GM18498 (cell line): Measurements from ENCODE around the gene USP40.

Experiments used
- ATAC-seq: cut with Tn5 transposase; IDR thresholded peaks from one replicate; pipeline ENCODE4 v1.9.1; 2021; ENCODE audit warnings: mild to moderate bottlenecking, moderate library complexity; ENCODE audit not compliant: unreplicated experiment

USP40 gene

DNA sequence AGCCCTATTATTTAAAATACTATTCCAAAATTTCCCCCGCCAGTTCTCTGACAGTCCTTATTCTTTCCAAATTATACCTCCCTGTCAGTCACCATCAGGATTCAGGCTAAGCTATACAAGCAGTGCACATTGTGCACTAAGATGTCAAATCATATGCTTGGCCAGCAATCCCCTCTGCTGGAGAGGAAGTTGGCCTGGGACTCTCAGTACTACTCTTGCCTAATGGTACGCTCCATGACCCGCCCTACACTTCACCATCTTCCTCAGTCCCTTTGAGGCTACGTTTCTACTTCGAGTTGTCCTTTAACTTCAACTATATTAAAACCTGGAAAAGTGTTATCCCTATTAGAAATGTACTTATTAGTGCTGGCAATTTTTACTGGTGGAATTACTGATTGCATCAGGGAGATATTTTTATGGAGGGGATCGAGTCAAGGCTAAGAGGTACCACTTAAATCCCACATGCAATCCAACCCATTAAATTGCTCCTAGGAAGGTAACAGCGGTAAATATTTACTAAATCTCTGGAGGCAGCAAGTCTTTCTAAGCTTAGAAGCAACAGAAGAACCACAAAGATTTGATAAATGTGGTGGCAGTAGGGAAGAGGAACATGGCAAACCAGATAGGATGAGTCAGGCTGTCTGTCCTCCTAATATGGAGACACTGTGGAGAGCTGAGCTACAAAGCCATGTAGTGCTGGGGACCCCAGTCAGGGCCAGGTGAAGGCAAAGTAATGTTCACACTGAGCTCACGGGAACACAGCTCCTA lies 2.7 kb downstream of the USP40 start:
- no peak for ATAC-seq

- ATAC-seq, result no peak
Observed at GRCh38 chr2:233556881-233557736, 9.5 kb downstream of the USP40 start.

DNA sequence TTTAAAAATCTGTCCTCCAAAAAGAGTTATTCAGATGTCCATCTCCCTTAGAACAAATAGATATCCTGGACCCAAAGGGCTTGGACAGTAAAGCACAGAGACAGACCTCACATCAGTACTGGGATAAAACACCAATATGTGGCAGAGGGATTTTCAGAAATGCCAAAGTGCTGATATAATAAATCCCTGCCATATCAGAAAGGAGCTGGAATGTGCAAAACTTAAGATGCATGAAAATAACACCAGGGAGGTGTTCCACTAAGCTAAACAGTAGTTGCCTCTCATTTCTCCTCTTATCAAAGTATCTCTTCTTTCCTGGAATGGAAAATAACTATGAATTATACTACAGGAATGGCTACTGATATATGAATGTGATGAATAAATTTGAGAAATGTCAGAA lies 13.2 kb downstream of the USP40 start:
- no peak for ATAC-seq

DNA sequence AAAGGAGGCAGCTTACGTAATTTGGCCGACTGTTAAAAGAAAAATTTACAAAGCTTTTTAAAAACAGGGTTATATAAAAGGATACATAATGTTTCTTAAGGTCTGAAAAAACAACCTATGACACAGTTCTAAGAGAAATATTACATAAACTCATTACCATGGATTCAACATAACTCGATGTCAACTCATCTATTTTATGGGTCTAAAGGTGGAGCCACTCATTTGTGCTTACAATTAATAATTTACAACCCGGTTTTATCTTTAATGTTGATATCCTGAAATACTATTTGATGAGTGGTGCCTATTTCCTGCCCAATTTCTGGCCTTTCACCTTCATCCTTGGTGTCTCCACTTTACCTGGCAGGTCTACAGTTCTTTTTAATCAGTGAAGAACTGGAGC lies 15.1 kb downstream of the USP40 start:
- ATAC-seq, result no peak

DNA sequence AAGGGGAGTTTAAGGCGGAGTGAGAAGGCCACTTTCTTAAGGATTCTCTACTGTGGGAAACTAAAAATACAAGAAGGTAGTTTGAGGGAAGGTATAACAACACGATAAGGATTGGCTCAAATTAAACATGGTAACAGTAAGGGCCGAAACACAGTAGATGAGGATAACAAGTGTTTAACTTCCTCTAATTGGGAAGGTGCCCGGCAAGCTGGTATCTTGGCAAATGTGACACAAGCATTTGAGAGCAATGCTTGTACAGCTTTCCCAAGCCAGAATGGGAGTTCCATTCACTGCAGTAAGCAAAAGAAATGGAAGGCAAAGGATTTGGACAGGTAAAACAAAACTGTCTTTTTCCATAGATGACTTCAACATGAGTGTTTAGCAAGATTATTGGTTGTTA lies 19.8 kb downstream of the USP40 start:
- ATAC-seq, result no peak

DNA sequence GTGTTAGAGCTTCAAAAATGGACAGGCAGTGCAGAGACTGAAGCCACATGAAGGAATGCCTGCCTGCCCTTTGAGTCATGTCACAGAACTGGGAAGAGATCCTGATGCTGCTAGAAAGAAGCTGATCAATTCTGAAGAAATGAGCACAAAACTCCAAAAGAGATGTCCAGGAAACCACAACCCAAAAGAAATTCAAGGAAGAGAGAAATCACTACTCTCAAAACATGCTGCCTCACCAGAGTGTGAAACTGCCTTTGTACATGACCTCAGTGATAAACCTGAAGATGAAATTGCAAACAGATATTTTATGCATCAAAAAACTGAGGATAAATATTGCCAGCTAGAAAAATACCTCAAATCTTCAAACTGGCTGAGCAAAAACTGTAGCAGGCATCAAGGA lies 20.5 kb downstream of the USP40 start:
- no peak for ATAC-seq

DNA sequence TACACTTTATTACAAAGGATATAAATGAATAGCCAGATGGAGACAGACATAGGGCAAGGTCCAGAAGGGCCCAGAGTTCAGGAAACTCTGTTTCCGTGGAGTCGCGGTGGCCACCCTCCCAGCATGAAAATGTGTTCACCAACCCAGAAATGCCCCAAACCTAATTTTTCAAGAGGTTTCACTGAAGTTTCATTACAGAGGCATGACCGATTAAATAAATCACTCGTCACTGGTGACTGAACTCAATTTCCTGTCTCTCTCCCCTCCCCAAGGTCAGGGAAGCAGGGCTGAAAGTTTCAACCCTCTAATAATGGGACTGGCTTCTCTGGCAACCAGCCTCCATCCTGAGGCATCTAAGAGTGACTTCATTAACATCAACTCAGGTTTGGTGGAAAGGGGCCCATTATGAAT lies 22.4 kb downstream of the USP40 start:
- ATAC-seq, result no peak

DNA sequence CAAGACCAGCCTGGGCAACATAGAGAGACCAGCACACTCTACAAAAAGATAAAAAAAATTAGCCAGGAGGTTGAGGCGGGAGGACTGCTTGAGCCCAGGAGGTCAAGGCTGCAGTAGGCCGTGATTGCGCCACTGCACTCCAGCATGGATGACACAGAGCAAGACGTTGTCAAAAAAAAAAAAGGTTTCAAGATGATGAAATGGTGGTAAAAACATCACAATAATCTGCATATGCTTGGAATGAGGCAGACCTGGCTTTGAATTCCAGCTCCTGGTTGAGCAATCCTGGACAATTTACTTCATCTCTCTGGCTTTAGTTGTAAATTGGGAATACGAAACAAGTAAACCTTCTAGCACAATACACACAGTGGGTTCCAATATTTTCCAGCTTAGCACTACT lies 24.1 kb downstream of the USP40 start:
- no peak for ATAC-seq

GRCh38 chr2:233538741-233539140 lies 27.8 kb downstream of the USP40 start:
- no peak for ATAC-seq

- ATAC-seq, result no peak
Observed at GRCh38 chr2:233535271-233535670, 31.3 kb downstream of the USP40 start.

DNA sequence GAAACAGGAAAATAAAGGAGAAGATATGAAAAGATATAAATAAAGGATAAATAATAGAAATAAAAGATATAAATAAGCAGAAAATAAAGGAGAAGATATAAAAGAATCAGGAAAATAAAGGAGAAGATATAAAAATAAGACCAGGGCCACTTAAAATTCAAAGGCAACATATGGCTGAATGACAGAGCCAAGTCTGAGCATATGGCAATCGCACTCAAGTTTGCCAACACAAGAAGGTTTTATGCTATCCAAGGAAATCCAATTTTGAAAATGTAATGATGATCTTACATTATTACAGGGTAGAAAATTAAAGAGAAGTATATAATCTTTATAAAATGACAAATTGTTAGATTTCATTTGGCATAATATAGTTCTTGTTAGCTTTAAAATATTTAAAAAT lies 33.6 kb downstream of the USP40 start:
- no peak for ATAC-seq

GRCh38 chr2:233531955-233532354 lies 34.6 kb downstream of the USP40 start:
- no peak for ATAC-seq

- no peak for ATAC-seq
Observed at GRCh38 chr2:233530381-233530780, 36.2 kb downstream of the USP40 start.

- no peak for ATAC-seq
Observed at GRCh38 chr2:233528182-233528581, 38.4 kb downstream of the USP40 start.

DNA sequence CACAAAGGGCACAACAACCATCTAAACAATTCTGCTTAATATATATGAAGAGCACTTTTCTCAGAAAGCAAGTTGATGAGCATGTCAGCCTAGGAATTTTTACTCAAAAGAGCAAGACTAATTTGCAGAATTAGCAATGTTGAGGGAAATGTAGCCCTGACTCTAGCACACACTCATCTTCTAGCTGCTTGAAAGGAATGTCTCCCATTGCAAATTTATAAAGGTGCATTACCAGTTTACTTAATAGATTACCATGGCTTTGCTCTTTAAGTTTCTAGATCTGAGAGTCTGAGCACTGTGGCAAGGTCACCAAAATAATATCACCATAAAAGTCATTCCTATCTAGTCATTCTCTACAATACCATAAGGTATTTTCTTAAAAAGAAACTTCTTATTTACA lies 40.8 kb downstream of the USP40 start:
- no peak for ATAC-seq

DNA sequence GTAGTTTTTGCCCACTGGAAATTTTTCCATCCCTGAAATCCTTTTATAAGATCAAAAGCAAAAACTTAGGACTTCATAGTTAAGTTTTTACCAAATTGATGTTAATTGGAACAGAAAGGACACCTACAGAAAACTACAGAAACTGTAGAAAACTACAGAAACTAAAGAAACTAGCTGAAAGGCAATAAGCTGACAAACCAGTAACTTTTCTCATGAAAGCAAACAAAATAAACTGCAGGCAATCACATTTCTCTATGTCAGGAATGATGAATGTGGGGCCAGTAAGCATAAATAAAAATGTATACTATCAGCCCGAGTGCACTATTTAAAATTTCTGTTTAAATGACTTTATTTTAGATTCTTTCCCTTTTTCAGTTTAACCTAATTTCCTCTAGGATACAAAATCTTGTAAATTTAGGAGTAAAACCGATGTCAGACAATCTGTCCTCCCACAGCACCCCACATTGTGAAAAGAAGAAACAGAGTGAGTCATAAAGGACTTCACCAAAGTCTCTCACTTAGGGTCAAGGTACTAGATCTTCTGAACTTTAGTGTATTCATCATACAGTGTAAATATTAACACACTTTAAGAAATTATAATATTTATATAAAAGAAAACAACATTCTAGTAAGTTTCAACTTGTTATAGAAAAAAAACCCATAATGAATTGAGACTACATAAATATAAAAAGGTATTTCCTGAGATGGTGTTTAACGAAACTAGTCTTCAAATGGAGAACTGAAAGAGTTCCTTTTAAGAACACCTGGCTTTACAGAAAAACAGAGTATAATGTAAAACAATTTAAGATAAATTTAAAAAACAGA lies 46.6 kb downstream of the USP40 start:
- peak; percentile 95 for ATAC-seq

GRCh38 chr2:233513953-233514655 lies 52.5 kb downstream of the USP40 start:
- ATAC-seq, result no peak

- ATAC-seq, result peak; percentile 68
Observed at GRCh38 chr2:233503947-233504637, 62.5 kb downstream of the USP40 start.

GRCh38 chr2:233503481-233503880 lies 63.1 kb downstream of the USP40 start:
- no peak for ATAC-seq
